ENCODE results near the gene APBB2. TPM values are rescaled to one million over a fixed set of nuclear protein-coding genes. Genes with fewer than 3 reads are reported as not detected.
A peak's percentile ranks its signal among the peaks of the same experiment; 100 is the strongest.

The APBB2 gene
- total RNA-seq, 4 donors from 2014 or later = 66.3 to 133 (median 90.2) TPM

GRCh38 chr4:41189076-41189475, 25.3 kb downstream of the APBB2 start:
- Histone ChIP-seq H3K4me1 (peaks cover 2 to 40% (median 12%) of the 10 kb centered on the region in 3 donors), H3K36me3 (no peaks in the 10 kb centered on the region), H3K4me3 (no peak overlapping the region), H3K27ac (no peak overlapping the region), H3K9me3 (no peaks in the 10 kb centered on the region), H3K27me3 (no peaks in the 10 kb centered on the region)
- no peak for TF ChIP-seq POLR2A (IDR thresholded peaks at IDR 0.05)
- no peak for TF ChIP-seq POLR2AphosphoS5 (IDR thresholded peaks at IDR 0.05)
- TF ChIP-seq EP300 (IDR thresholded peaks at IDR 0.05) = no peak
- TF ChIP-seq CTCF (IDR thresholded peaks at IDR 0.05) = no peak
- no peak for ATAC-seq
- 60 to 83% methylated on average over 1 to 2 of the region's 2 CpGs for WGBS, 2 donors (ENCODE audit: low coverage in 1 of 2)

- ATAC-seq = no peak
- no peak for TF ChIP-seq POLR2A (IDR thresholded peaks at IDR 0.05)
- TF ChIP-seq EP300 (IDR thresholded peaks at IDR 0.05) = no peak
- no peak for TF ChIP-seq POLR2AphosphoS5 (IDR thresholded peaks at IDR 0.05)
- no peak for TF ChIP-seq CTCF (IDR thresholded peaks at IDR 0.05)
- Histone ChIP-seq H3K27me3 (no peaks in the 10 kb centered on the region), H3K4me1 (peaks cover 2 to 40% (median 12%) of the 10 kb centered on the region in 3 donors), H3K4me3 (no peak overlapping the region), H3K27ac (peak overlapping the region in 2 of 4 donors; percentile 2 to 27), H3K9me3 (no peaks in the 10 kb centered on the region), H3K36me3 (no peaks in the 10 kb centered on the region)
- WGBS, 2 donors (ENCODE audit: low coverage in 1 of 2) = 19 to 26% methylated on average over 5 of the region's 5 CpGs
These were observed 28.4 kb downstream of the APBB2 start for GRCh38 chr4:41185614-41186592.

- TF ChIP-seq POLR2A (IDR thresholded peaks at IDR 0.05) = no peak
- TF ChIP-seq CTCF (IDR thresholded peaks at IDR 0.05) = no peak
- no peak for TF ChIP-seq POLR2AphosphoS5 (IDR thresholded peaks at IDR 0.05)
- TF ChIP-seq EP300 (IDR thresholded peaks at IDR 0.05) = no peak
- Histone ChIP-seq H3K27ac (no peak overlapping the region), H3K36me3 (no peaks in the 10 kb centered on the region), H3K9me3 (no peaks in the 10 kb centered on the region), H3K4me3 (no peak overlapping the region), H3K27me3 (no peaks in the 10 kb centered on the region), H3K4me1 (peaks cover 2 to 44% (median 13%) of the 10 kb centered on the region in 3 donors)
- ATAC-seq = no peak
- WGBS, 2 donors (ENCODE audit: low coverage in 1 of 2) = 91 to 100% methylated on average over 4 to 5 of the region's 5 CpGs
These were observed 30.3 kb downstream of the APBB2 start for GRCh38 chr4:41184009-41184408.

- no peak for TF ChIP-seq POLR2A (IDR thresholded peaks at IDR 0.05)
- no peak for TF ChIP-seq EP300 (IDR thresholded peaks at IDR 0.05)
- no peak for TF ChIP-seq CTCF (IDR thresholded peaks at IDR 0.05)
- no peak for TF ChIP-seq POLR2AphosphoS5 (IDR thresholded peaks at IDR 0.05)
- Histone ChIP-seq H3K27me3 (no peaks in the 10 kb centered on the region), H3K36me3 (no peaks in the 10 kb centered on the region), H3K9me3 (no peaks in the 10 kb centered on the region), H3K27ac (no peak overlapping the region), H3K4me3 (no peak overlapping the region), H3K4me1 (peaks cover 5 to 52% (median 21%) of the 10 kb centered on the region in 3 donors)
- no peak for ATAC-seq
- 96 to 100% methylated on average over 3 to 4 of the region's 4 CpGs for WGBS, 2 donors (ENCODE audit: low coverage in 1 of 2)
These were observed 31.3 kb downstream of the APBB2 start for GRCh38 chr4:41183021-41183553.

All from gastroesophageal sphincter (tissue), 4 donors.